HEK293T (cell line): ENCODE data around the gene C1QTNF1.

Experiments
- CTCF ChIA-PET: fragments of 350-600 bp; formaldehyde crosslinking; extraction: SDS; loops from one replicate; lab custom pipeline; 2021; ENCODE audit warnings: antibody characterized with exemption, inconsistent platforms; lab: Yijun Ruan, JAX
- POLR2A ChIA-PET: fragments of 350-600 bp; formaldehyde crosslinking; extraction: SDS; loops from one replicate; lab custom pipeline; 2020; ENCODE audit warnings: antibody characterized with exemption, inconsistent platforms; lab: Yijun Ruan, JAX
- DNase-seq: peaks from one replicate; pipeline ENCODE4 v3.0.0; 2012; ENCODE audit warnings: mixed read lengths; ENCODE audit errors: extremely low spot score
- ARNT ChIP-seq: fragments of 450-650 bp; IDR thresholded peaks from 2 replicates; pipeline ENCODE4 v1.6.1; 2017; ENCODE audit warnings: mild to moderate bottlenecking
- BHLHE40 ChIP-seq: fragments of 450-650 bp; IDR thresholded peaks from 2 replicates; pipeline ENCODE4 v1.6.1; 2016; ENCODE audit warnings: mild to moderate bottlenecking, moderate library complexity, borderline replicate concordance
- CTBP1 ChIP-seq: fragments of 450-650 bp; IDR thresholded peaks from 2 replicates; pipeline ENCODE4 v1.6.1; 2016; ENCODE audit warnings: borderline replicate concordance
- ELF4 ChIP-seq: fragments of 450-650 bp; IDR thresholded peaks from 2 replicates; pipeline ENCODE4 v1.6.1; 2017; ENCODE audit warnings: antibody characterized with exemption
- FOXA1 ChIP-seq: fragments of 450-650 bp; IDR thresholded peaks from 2 replicates; pipeline ENCODE4 v1.6.1; 2016; ENCODE audit warnings: mild to moderate bottlenecking
- FOXK2 ChIP-seq: fragments of 450-650 bp; IDR thresholded peaks from 2 replicates; pipeline ENCODE4 v1.6.1; 2016; ENCODE audit warnings: mild to moderate bottlenecking
- FOXM1 ChIP-seq: fragments of 450-650 bp; IDR thresholded peaks from 2 replicates; pipeline ENCODE4 v1.6.1; 2017; ENCODE audit warnings: mild to moderate bottlenecking, borderline replicate concordance
- HDGF ChIP-seq: fragments of 450-650 bp; IDR thresholded peaks from 2 replicates; pipeline ENCODE4 v1.6.1; 2017; ENCODE audit warnings: antibody characterized with exemption, borderline replicate concordance
- L3MBTL2 ChIP-seq: fragments of 450-650 bp; conservative IDR thresholded peaks from 2 replicates; pipeline ENCODE4 v1.6.1; 2016; ENCODE audit warnings: mild to moderate bottlenecking
- LEF1 ChIP-seq: fragments of 450-650 bp; IDR thresholded peaks from 2 replicates; pipeline ENCODE4 v1.6.1; 2017; ENCODE audit warnings: mild to moderate bottlenecking, borderline replicate concordance
- NFRKB ChIP-seq: fragments of 450-650 bp; IDR thresholded peaks from 2 replicates; pipeline ENCODE4 v1.6.1; 2016; ENCODE audit warnings: mild to moderate bottlenecking, moderate library complexity
- PKNOX1 ChIP-seq: fragments of 450-650 bp; IDR thresholded peaks from 2 replicates; pipeline ENCODE4 v1.6.1; 2016
- SP1 ChIP-seq: fragments of 450-650 bp; IDR thresholded peaks from 2 replicates; pipeline ENCODE4 v1.6.1; 2017
- SUZ12 ChIP-seq: fragments of 450-650 bp; IDR thresholded peaks from 2 replicates; pipeline ENCODE4 v1.6.1; 2016; ENCODE audit warnings: mild to moderate bottlenecking
- TARDBP ChIP-seq: fragments of 450-650 bp; IDR thresholded peaks from 2 replicates; pipeline ENCODE4 v1.6.1; 2016
- ZNF384 ChIP-seq: fragments of 450-650 bp; IDR thresholded peaks from 2 replicates; pipeline ENCODE4 v1.6.1; 2016

Gene C1QTNF1

DNA sequence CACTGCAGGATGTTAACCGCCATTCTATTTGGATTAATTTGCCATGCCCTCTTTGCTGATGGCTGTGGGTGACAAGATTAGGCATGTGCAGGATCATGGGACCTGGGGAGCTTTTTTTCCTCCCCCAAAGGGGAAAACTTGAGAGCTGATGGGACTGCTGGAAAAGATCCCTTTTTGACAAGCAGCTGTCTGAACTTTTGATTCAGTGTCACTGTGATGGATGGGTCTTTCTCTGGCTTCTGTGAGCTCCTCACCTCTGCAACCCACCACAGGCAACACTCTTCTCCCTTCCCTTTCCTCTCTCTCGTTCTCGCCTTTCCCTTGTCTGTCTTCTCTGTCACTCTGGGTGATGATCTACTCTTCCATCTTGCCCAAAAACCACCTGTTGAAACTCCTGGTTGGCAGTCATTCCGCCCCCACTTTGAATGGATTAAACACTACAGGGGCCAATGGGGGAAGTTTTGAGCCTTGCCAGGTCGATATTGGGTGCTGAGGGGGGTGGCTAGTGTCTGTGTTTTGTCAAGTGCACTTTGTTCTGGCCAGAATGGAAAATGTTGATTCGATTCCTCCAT lies 11.3 kb upstream of the C1QTNF1 start:
- POLR2A ChIA-PET: no interaction called here
- no peak for DNase-seq

GRCh38 chr17:79014158-79014758 lies 9.7 kb upstream of the C1QTNF1 start:
- no peak for DNase-seq
- TF ChIP-seq NFRKB: no peak
- no peak for TF ChIP-seq LEF1
- no peak for TF ChIP-seq SP1
- TF ChIP-seq BHLHE40: no peak
- TF ChIP-seq ZNF384: no peak
- TF ChIP-seq TARDBP: no peak
- TF ChIP-seq ARNT: no peak
- TF ChIP-seq SUZ12: no peak
- no peak for TF ChIP-seq CTBP1
- TF ChIP-seq FOXK2: no peak
- no peak for TF ChIP-seq L3MBTL2
- no peak for TF ChIP-seq PKNOX1
- TF ChIP-seq FOXM1: no peak
- no peak for TF ChIP-seq ELF4
- no peak for TF ChIP-seq FOXA1
- ChIA-PET POLR2A (no interaction called here), CTCF (interaction anchor here (1.6 kb wide), 1 partner anchor 32 kb away, joined by 7 read pairs; no protein-coding TSS in a partner anchor)

More for the DNA sequence above, 11.3 kb upstream of the C1QTNF1 start:
- TF ChIP-seq FOXK2 (no peak), ZNF384 (no peak), SUZ12 (no peak), FOXM1 (no peak), ELF4 (no peak), BHLHE40 (no peak), NFRKB (no peak), LEF1 (no peak), FOXA1 (no peak), HDGF (no peak), CTBP1 (no peak), SP1 (no peak), ARNT (no peak), PKNOX1 (no peak), L3MBTL2 (no peak), TARDBP (no peak)
- CTCF ChIA-PET: interaction anchor here (1.6 kb wide), 1 partner anchor 33 kb away, joined by 7 read pairs; no protein-coding TSS in a partner anchor

DNA sequence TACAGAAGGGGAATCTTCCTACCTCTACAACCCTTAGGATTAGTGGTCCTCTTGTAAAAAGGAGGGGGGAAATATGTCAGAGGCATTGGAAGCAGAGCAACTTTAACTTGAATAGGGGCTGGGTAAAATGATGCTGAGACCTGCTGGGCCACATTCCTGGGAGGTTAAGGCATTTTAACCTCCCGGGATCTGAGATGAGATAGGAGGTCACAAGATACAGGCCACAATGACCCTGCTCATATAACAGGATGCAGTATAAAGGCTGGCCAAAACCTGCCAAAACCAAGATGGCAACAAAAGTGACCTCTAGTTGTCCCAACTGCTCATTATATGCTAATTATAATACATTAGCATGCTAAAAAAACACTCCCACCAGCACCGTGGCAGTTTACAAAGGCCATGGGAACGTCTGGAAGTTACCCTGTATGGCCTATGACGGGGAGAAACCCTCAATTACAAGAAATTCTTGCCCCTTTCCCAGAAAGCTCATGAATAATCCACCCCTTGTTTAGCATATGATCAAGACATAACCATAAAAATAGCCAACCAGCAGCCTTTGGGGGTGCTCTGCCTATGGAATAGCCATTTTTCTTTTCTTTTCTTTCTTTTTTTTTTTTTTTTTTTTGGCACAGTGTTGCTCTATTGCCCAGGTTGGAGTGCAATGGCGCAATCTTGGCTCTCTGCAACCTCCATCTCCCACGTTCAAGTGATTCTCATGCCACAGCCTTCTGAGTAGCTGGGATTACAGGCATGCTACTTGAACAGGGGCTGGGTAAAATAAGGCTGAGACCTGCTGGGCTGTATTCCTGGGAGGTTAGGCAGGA lies 6.2 kb upstream of the C1QTNF1 start:
- TF ChIP-seq ZNF384 (no peak), HDGF (no peak), FOXA1 (no peak), LEF1 (no peak), FOXM1 (no peak), PKNOX1 (no peak), NFRKB (no peak), ELF4 (no peak), SP1 (no peak), BHLHE40 (no peak), ARNT (no peak), SUZ12 (no peak), TARDBP (no peak), L3MBTL2 (no peak), CTBP1 (no peak), FOXK2 (no peak)
- POLR2A ChIA-PET: no interaction called here
- CTCF ChIA-PET: no interaction called here

DNA sequence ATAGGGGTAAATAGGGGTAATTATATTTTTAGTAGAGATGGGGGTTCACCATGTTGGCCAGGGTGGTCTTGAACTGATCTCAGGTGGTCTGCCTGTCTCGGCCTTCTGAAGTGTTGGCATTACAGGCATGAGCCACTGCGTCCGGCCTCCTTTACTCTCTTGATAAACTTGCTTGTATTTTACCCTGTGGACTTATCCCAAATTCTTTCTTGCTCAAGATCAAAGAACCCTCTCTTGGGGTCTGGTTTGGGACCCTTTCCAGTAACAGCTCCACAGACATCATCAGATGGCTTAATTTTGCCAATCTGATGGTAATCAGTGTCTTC lies 5.6 kb upstream of the C1QTNF1 start:
- ChIA-PET POLR2A (no interaction called here), CTCF (no interaction called here)
- no peak for TF ChIP-seq BHLHE40
- no peak for TF ChIP-seq ELF4
- TF ChIP-seq CTBP1: no peak
- TF ChIP-seq ZNF384: no peak
- no peak for TF ChIP-seq SP1
- no peak for TF ChIP-seq HDGF
- no peak for TF ChIP-seq FOXM1
- no peak for TF ChIP-seq L3MBTL2
- no peak for TF ChIP-seq PKNOX1
- no peak for TF ChIP-seq SUZ12
- no peak for TF ChIP-seq NFRKB
- TF ChIP-seq TARDBP: no peak
- no peak for TF ChIP-seq FOXA1
- TF ChIP-seq FOXK2: no peak

More for the DNA sequence above, 6.2 kb upstream of the C1QTNF1 start:
- no peak for DNase-seq

DNA sequence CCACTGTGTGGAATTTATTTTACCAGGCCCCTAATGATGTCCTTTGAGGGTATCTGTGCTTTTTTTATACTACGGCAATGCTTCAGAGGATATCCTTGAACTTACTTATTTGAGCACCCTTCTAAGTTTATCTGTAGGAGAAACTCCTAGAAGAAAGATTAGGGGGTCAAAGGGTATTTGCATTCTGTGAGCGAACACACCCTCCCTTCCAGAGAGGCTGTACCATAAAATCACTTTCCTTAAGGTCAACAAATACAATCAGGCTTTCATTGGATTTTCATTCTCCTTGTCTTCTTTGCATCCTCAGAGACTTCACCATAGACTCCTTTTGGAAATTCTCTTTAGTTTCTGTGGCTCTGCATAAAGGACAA lies 4.7 kb upstream of the C1QTNF1 start:
- POLR2A ChIA-PET: no interaction called here
- no peak for DNase-seq
- TF ChIP-seq HDGF (no peak), SP1 (no peak), ELF4 (no peak), LEF1 (no peak), SUZ12 (no peak), NFRKB (no peak), FOXA1 (no peak), TARDBP (no peak), FOXK2 (no peak), CTBP1 (no peak), FOXM1 (no peak)
- CTCF ChIA-PET: no interaction called here

More for the DNA sequence above, 5.6 kb upstream of the C1QTNF1 start:
- DNase-seq: no peak
